ENCODE results near the gene GABRB3. TPM values are rescaled to one million over a fixed set of nuclear protein-coding genes. Genes with fewer than 3 reads are reported as not detected.

GABRB3 gene
- total and polyA plus RNA-seq, 4 donors, result 0.81 to 5.5 (median 3.6) TPM

GRCh38 chr15:26620528-26621458 is 152.1 kb downstream of the GABRB3 start:
- Histone ChIP-seq H3K4me1 (ENCODE audit: control insufficient read depth in 5 of 5, insufficient read depth in 5 of 5, low read length in 5 of 5) (no peaks in the 10 kb centered on the region), H3K4me3 (no peak overlapping the region), H3K27me3 (ENCODE audit: control insufficient read depth in 3 of 3, insufficient read depth in 3 of 3, low read length in 2 of 3) (no peaks in the 10 kb centered on the region), H3K36me3 (ENCODE audit: control insufficient read depth in 4 of 4, insufficient read depth in 4 of 4, low read length in 4 of 4) (no peaks in the 10 kb centered on the region), H3K9me3 (ENCODE audit: control insufficient read depth in 4 of 4, insufficient read depth in 3 of 4, low read length in 3 of 4) (peaks cover 0 to 9% (median under 1%) of the 10 kb centered on the region in 4 donors), H3K9ac (ENCODE audit: insufficient read depth in 1 of 2, low read length in 2 of 2) (no peak overlapping the region), H3K27ac (ENCODE audit: low read depth in 1 of 2, low read length in 1 of 2) (no peak overlapping the region)
- TF ChIP-seq CTCF (IDR thresholded peaks at IDR 0.05; ENCODE audit: control extremely low read depth, extremely low read depth), result no peak
- DNase-seq (no peak), ATAC-seq (ENCODE audit: insufficient read depth, low FRiP score) (no peak)
- 75 to 76% methylated on average over 10 of the region's 10 CpGs for WGBS, 2 donors

- Histone ChIP-seq H3K9ac (ENCODE audit: insufficient read depth in 1 of 2, low read length in 2 of 2) (no peak overlapping the region), H3K36me3 (ENCODE audit: control insufficient read depth in 4 of 4, insufficient read depth in 4 of 4, low read length in 4 of 4) (no peaks in the 10 kb centered on the region), H3K27me3 (ENCODE audit: control insufficient read depth in 3 of 3, insufficient read depth in 3 of 3, low read length in 2 of 3) (no peaks in the 10 kb centered on the region), H3K27ac (ENCODE audit: low read depth in 1 of 2, low read length in 1 of 2) (no peak overlapping the region), H3K4me3 (no peak overlapping the region), H3K4me1 (ENCODE audit: control insufficient read depth in 5 of 5, insufficient read depth in 5 of 5, low read length in 5 of 5) (no peaks in the 10 kb centered on the region), H3K9me3 (ENCODE audit: control insufficient read depth in 4 of 4, insufficient read depth in 3 of 4, low read length in 3 of 4) (peaks cover 0 to 7% (median 1%) of the 10 kb centered on the region in 4 donors)
- no peak for ATAC-seq (ENCODE audit: insufficient read depth, low FRiP score)
- TF ChIP-seq CTCF (IDR thresholded peaks at IDR 0.05; ENCODE audit: control extremely low read depth, extremely low read depth), result no peak
- 81 to 91% methylated on average over 3 of the region's 3 CpGs for WGBS, 2 donors
- DNase-seq, result no peak
Measured at GRCh38 chr15:26615927-26616302, 157.0 kb downstream of the GABRB3 start.

GRCh38 chr15:26615188-26615926 is 157.5 kb downstream of the GABRB3 start:
- TF ChIP-seq CTCF (IDR thresholded peaks at IDR 0.05; ENCODE audit: control extremely low read depth, extremely low read depth), result no peak
- H3K27ac ChIP-seq (ENCODE audit: low read depth in 1 of 2, low read length in 1 of 2), result no peak overlapping the region
- peaks cover 0 to 7% (median 1%) of the 10 kb centered on the region in 4 donors for H3K9me3 ChIP-seq (ENCODE audit: control insufficient read depth in 4 of 4, insufficient read depth in 3 of 4, low read length in 3 of 4)
- ATAC-seq (ENCODE audit: insufficient read depth, low FRiP score) (no peak), DNase-seq (no peak)
- H3K4me3 ChIP-seq, result no peak overlapping the region
- H3K27me3 ChIP-seq (ENCODE audit: control insufficient read depth in 3 of 3, insufficient read depth in 3 of 3, low read length in 2 of 3), result no peaks in the 10 kb centered on the region
- H3K36me3 ChIP-seq (ENCODE audit: control insufficient read depth in 4 of 4, insufficient read depth in 4 of 4, low read length in 4 of 4), result no peaks in the 10 kb centered on the region
- H3K9ac ChIP-seq (ENCODE audit: insufficient read depth in 1 of 2, low read length in 2 of 2), result no peak overlapping the region
- WGBS, 2 donors, result 80 to 89% methylated on average over 7 of the region's 7 CpGs
- no peaks in the 10 kb centered on the region for H3K4me1 ChIP-seq (ENCODE audit: control insufficient read depth in 5 of 5, insufficient read depth in 5 of 5, low read length in 5 of 5)

All from lung (tissue), 12 donors.